B cell (primary cell): ENCODE results near the gene CACTIN.

ENCODE experiments used
- EZH2 ChIP-seq: IDR thresholded peaks from 2 replicates; pipeline ENCODE4 v1.6.1; 2012; ENCODE audit warnings: borderline replicate concordance, low read depth, mild to moderate bottlenecking, moderate library complexity, low read length; ENCODE audit not compliant: insufficient read depth, poor library complexity, severe bottlenecking
- TF ChIP-seq, protein P1 (sequence below): fragments of 200-600 bp; IDR thresholded peaks from one replicate; pipeline ENCODE4 v1.8.0; 2022; ENCODE audit warnings: antibody characterized with exemption, mild to moderate bottlenecking

DNA sequence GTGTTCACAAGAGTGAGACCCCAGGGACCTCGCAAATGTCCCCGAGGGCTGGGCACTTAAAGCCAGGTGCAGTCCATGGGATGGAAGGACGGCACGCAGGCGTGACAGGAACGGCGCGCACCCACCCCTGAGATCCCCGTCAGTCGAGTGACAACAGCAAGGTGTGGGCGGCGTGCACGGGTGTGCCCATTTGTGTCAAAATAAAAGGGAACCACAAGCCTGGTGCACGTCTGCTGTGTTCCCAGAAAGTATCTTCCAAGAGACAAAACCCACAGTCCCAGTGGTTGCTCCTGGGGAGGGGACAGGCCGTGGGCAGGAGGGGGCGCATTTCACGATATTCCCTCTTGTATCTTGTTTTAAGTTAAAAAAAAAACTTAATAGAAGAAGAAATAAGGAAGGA, 15.7 kb upstream of the CACTIN start:
- no peak for TF ChIP-seq EZH2
- TF ChIP-seq, protein P1, sequence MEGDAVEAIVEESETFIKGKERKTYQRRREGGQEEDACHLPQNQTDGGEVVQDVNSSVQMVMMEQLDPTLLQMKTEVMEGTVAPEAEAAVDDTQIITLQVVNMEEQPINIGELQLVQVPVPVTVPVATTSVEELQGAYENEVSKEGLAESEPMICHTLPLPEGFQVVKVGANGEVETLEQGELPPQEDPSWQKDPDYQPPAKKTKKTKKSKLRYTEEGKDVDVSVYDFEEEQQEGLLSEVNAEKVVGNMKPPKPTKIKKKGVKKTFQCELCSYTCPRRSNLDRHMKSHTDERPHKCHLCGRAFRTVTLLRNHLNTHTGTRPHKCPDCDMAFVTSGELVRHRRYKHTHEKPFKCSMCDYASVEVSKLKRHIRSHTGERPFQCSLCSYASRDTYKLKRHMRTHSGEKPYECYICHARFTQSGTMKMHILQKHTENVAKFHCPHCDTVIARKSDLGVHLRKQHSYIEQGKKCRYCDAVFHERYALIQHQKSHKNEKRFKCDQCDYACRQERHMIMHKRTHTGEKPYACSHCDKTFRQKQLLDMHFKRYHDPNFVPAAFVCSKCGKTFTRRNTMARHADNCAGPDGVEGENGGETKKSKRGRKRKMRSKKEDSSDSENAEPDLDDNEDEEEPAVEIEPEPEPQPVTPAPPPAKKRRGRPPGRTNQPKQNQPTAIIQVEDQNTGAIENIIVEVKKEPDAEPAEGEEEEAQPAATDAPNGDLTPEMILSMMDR = no peak
